Ishikawa (cell line): Measurements from ENCODE around the gene YPEL3.

ENCODE experiments used
- CEBPB ChIP-seq: IDR thresholded peaks from 2 replicates; pipeline ENCODE4 v1.6.1; 2012
- CREB1 ChIP-seq: IDR thresholded peaks from 2 replicates; pipeline ENCODE4 v1.6.1; 2012; ENCODE audit warnings: low read depth
- EGR1 ChIP-seq: IDR thresholded peaks from 2 replicates; pipeline ENCODE4 v1.6.1; 2012
- EP300 ChIP-seq: IDR thresholded peaks from 2 replicates; pipeline ENCODE4 v1.6.1; 2012; ENCODE audit warnings: borderline replicate concordance
- FOXM1 ChIP-seq: IDR thresholded peaks from 2 replicates; pipeline ENCODE4 v1.6.1; 2012; ENCODE audit warnings: low read depth, borderline replicate concordance
- MAX ChIP-seq: IDR thresholded peaks from 2 replicates; pipeline ENCODE4 v1.6.1; 2012
- NFIC ChIP-seq: IDR thresholded peaks from 2 replicates; pipeline ENCODE4 v1.6.1; 2012
- RAD21 ChIP-seq: IDR thresholded peaks from 2 replicates; pipeline ENCODE4 v1.6.1; 2012; ENCODE audit warnings: low read depth
- TAF1 ChIP-seq: IDR thresholded peaks from 2 replicates; pipeline ENCODE4 v1.6.1; 2012; ENCODE audit warnings: low read depth, mild to moderate bottlenecking
- TEAD4 ChIP-seq: IDR thresholded peaks from 2 replicates; pipeline ENCODE4 v1.6.1; 2012
- YY1 ChIP-seq: IDR thresholded peaks from 2 replicates; pipeline ENCODE4 v1.6.1; 2012; ENCODE audit warnings: low read depth
- ZBTB7A ChIP-seq: IDR thresholded peaks from 2 replicates; pipeline ENCODE4 v1.6.1; 2012; ENCODE audit warnings: low read depth
- TF ChIP-seq, protein P1 (sequence below): IDR thresholded peaks from 2 replicates; pipeline ENCODE4 v1.6.1; 2012
- TF ChIP-seq, protein P2 (sequence below): IDR thresholded peaks from 2 replicates; pipeline ENCODE4 v1.6.1; 2012; ENCODE audit warnings: low read depth, mild to moderate bottlenecking

The YPEL3 gene

GRCh38 chr16:30136971-30137605 lies 41.1 kb upstream of the YPEL3 start:
- TF ChIP-seq CEBPB = no peak
- no peak for TF ChIP-seq FOXM1
- no peak for TF ChIP-seq YY1
- TF ChIP-seq TAF1 = no peak
- no peak for TF ChIP-seq TEAD4
- no peak for TF ChIP-seq NFIC
- no peak for TF ChIP-seq MAX
- no peak for TF ChIP-seq EP300
- no peak for TF ChIP-seq CREB1
- no peak for TF ChIP-seq ZBTB7A
- TF ChIP-seq RAD21 = no peak
- TF ChIP-seq, protein P1, sequence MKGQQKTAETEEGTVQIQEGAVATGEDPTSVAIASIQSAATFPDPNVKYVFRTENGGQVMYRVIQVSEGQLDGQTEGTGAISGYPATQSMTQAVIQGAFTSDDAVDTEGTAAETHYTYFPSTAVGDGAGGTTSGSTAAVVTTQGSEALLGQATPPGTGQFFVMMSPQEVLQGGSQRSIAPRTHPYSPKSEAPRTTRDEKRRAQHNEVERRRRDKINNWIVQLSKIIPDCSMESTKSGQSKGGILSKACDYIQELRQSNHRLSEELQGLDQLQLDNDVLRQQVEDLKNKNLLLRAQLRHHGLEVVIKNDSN = no peak
- TF ChIP-seq EGR1 = no peak
- TF ChIP-seq, protein P2, sequence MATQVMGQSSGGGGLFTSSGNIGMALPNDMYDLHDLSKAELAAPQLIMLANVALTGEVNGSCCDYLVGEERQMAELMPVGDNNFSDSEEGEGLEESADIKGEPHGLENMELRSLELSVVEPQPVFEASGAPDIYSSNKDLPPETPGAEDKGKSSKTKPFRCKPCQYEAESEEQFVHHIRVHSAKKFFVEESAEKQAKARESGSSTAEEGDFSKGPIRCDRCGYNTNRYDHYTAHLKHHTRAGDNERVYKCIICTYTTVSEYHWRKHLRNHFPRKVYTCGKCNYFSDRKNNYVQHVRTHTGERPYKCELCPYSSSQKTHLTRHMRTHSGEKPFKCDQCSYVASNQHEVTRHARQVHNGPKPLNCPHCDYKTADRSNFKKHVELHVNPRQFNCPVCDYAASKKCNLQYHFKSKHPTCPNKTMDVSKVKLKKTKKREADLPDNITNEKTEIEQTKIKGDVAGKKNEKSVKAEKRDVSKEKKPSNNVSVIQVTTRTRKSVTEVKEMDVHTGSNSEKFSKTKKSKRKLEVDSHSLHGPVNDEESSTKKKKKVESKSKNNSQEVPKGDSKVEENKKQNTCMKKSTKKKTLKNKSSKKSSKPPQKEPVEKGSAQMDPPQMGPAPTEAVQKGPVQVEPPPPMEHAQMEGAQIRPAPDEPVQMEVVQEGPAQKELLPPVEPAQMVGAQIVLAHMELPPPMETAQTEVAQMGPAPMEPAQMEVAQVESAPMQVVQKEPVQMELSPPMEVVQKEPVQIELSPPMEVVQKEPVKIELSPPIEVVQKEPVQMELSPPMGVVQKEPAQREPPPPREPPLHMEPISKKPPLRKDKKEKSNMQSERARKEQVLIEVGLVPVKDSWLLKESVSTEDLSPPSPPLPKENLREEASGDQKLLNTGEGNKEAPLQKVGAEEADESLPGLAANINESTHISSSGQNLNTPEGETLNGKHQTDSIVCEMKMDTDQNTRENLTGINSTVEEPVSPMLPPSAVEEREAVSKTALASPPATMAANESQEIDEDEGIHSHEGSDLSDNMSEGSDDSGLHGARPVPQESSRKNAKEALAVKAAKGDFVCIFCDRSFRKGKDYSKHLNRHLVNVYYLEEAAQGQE = no peak

DNA sequence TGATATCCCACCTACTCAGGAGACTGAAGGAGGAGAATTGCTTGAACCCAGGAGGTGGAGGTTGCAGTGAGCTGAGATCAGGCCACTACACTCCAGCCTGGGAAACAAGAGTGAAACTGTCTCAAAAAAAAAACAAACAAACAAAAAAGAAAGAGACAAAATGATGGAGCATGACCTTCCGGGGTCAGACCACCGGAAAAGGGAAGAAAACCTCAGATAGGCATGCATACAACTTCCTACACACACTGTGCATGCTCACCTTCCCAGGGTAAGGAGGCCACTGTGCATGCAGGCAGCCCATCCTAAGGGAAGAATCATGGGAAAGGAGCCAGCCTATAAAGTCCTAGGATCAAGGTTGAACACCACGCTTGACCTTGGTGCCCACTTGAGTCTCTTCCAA lies 36.6 kb upstream of the YPEL3 start:
- TF ChIP-seq, protein P2 = no peak
- TF ChIP-seq FOXM1 (no peak), ZBTB7A (no peak), EGR1 (no peak), MAX (no peak)

DNA sequence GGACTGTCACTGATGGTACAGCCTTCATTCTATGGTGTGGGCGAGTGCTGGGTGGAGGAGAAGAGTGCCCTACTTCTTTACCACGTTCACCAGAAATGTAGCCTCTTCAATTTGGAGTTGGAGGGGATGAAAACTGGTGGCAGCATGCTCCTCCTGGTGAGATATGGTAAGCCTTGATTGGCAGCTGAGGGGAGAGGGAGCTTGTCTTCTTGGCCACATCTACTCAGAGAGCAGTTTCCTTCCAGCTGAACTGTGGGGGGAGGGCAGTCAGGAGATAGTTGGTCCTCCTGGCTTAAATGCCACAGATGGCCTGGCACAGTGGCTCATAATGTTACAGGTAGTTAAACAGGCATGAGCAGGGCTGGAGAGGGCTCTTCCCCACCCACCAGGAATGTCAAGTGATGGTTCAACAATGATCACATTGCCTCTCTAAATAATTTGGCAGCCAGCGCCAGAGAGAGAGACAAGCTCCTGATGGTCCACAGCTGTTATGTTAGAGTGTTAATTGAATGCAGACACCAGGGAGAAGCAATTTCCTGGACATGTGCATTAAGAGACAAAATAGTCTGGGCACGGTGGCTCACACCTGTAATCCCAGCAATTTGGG lies 36.0 kb upstream of the YPEL3 start:
- TF ChIP-seq NFIC (no peak), EP300 (no peak), CEBPB (no peak), EGR1 (no peak), TAF1 (no peak), TEAD4 (no peak), YY1 (no peak), RAD21 (no peak), FOXM1 (no peak)
- TF ChIP-seq, protein P2 = no peak

DNA sequence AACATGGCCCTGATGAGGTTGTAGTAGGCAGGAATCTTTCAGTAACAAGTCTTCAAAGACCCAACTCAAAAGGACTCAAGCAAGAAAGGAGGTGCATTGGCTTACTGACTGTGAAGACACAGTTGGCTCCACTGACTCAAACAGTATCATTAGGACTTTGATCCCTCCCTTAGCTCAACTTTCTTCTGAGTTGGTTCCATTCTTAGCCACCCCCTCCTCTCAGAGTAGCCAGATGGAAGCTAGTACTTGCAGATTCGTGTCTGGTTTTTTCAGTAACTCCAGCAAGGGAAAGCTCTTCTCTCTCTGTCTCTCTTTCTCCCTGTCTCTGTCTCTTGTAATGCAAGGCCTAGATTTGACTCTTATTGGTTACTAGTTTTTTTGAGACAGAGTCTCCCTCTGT lies 32.0 kb upstream of the YPEL3 start:
- TF ChIP-seq CREB1 = no peak
- no peak for TF ChIP-seq TAF1
- TF ChIP-seq, protein P2 = no peak
- TF ChIP-seq NFIC = no peak
